ENCODE results near the gene GASK1B. TPM values are rescaled to one million over a fixed set of nuclear protein-coding genes. Genes with fewer than 3 reads are reported as not detected.

GASK1B gene
- total RNA-seq, 1 donor from 2014 or later, result 29.1 TPM

GRCh38 chr4:158182736-158183135 is 9.9 kb upstream of the GASK1B start:
- no peak for DNase-seq (ENCODE audit: low spot score in 2 of 2, unreplicated experiment in 2 of 2)
- Mint-ChIP-seq H3K4me1 (peaks cover 8% of the 10 kb centered on the region), H3K4me3 (no peak overlapping the region), H3K36me3 (no peaks in the 10 kb centered on the region), H3K9me3 (no peaks in the 10 kb centered on the region), H3K27me3 (ENCODE audit: low read depth) (no peaks in the 10 kb centered on the region), H3K27ac (no peak overlapping the region)
- TF ChIP-seq CTCF (IDR thresholded peaks at IDR 0.05; ENCODE audit: unreplicated experiment), result no peak

- Mint-ChIP-seq H3K9me3 (no peaks in the 10 kb centered on the region), H3K4me1 (peaks cover 11% of the 10 kb centered on the region), H3K27ac (peak overlapping the region; percentile 66), H3K36me3 (no peaks in the 10 kb centered on the region), H3K4me3 (no peak overlapping the region), H3K27me3 (ENCODE audit: low read depth) (no peaks in the 10 kb centered on the region)
- no peak for TF ChIP-seq CTCF (IDR thresholded peaks at IDR 0.05; ENCODE audit: unreplicated experiment)
- DNase-seq (ENCODE audit: low spot score in 2 of 2, unreplicated experiment in 2 of 2), result no peak
Measured at GRCh38 chr4:158181906-158182305, 9.1 kb upstream of the GASK1B start.

- Mint-ChIP-seq H3K9me3 (no peaks in the 10 kb centered on the region), H3K36me3 (no peaks in the 10 kb centered on the region), H3K4me1 (peaks cover 21% of the 10 kb centered on the region), H3K27ac (no peak overlapping the region), H3K27me3 (ENCODE audit: low read depth) (no peaks in the 10 kb centered on the region), H3K4me3 (no peak overlapping the region)
- TF ChIP-seq CTCF (IDR thresholded peaks at IDR 0.05; ENCODE audit: unreplicated experiment), result no peak
- no peak for DNase-seq (ENCODE audit: low spot score in 2 of 2, unreplicated experiment in 2 of 2)
Measured at GRCh38 chr4:158179465-158179864, 6.6 kb upstream of the GASK1B start.

GRCh38 chr4:158176776-158177175 is 4.0 kb upstream of the GASK1B start:
- no peak overlapping the region for H3K4me3 Mint-ChIP-seq
- DNase-seq (ENCODE audit: low spot score in 2 of 2, unreplicated experiment in 2 of 2), result no peak
- TF ChIP-seq CTCF (IDR thresholded peaks at IDR 0.05; ENCODE audit: unreplicated experiment), result no peak
- H3K4me1 Mint-ChIP-seq, result peaks cover 34% of the 10 kb centered on the region
- H3K36me3 Mint-ChIP-seq, result no peaks in the 10 kb centered on the region
- H3K27ac Mint-ChIP-seq, result no peak overlapping the region
- no peaks in the 10 kb centered on the region for H3K9me3 Mint-ChIP-seq
- H3K27me3 Mint-ChIP-seq (ENCODE audit: low read depth), result no peaks in the 10 kb centered on the region

- TF ChIP-seq CTCF (IDR thresholded peaks at IDR 0.05; ENCODE audit: unreplicated experiment), result no peak
- H3K9me3 Mint-ChIP-seq, result no peaks in the 10 kb centered on the region
- no peak overlapping the region for H3K4me3 Mint-ChIP-seq
- DNase-seq (ENCODE audit: low spot score in 2 of 2, unreplicated experiment in 2 of 2), result no peak
- no peaks in the 10 kb centered on the region for H3K36me3 Mint-ChIP-seq
- H3K4me1 Mint-ChIP-seq, result peaks cover 37% of the 10 kb centered on the region
- no peak overlapping the region for H3K27ac Mint-ChIP-seq
- H3K27me3 Mint-ChIP-seq (ENCODE audit: low read depth), result no peaks in the 10 kb centered on the region
Measured at GRCh38 chr4:158176108-158176507, 3.3 kb upstream of the GASK1B start.
